Vagina (tissue), 2 donors: ENCODE measurements around the gene ARHGEF39.

ENCODE experiments used
- POLR2A ChIP-seq, 2 donors: fragments of 450-650 bp; IDR thresholded peaks; one replicate each; pipeline ENCODE4 v1.6.1; 2017; ENCODE audit warnings: antibody characterized with exemption in 2 of 2, mild to moderate bottlenecking in 2 of 2, moderate library complexity in 2 of 2
- TF ChIP-seq, protein P1 (sequence below), 3 experiments: fragments of 450-650 bp in 2 of 3; fragments of 200-600 bp in 1 of 3; sonication (generic) in 1 of 3; IDR thresholded peaks; one replicate each; pipeline ENCODE4 v1.5.1; 2017 to 2019; ENCODE audit warnings: antibody characterized with exemption in 3 of 3, mild to moderate bottlenecking in 2 of 3, moderate library complexity in 2 of 3

DNA sequence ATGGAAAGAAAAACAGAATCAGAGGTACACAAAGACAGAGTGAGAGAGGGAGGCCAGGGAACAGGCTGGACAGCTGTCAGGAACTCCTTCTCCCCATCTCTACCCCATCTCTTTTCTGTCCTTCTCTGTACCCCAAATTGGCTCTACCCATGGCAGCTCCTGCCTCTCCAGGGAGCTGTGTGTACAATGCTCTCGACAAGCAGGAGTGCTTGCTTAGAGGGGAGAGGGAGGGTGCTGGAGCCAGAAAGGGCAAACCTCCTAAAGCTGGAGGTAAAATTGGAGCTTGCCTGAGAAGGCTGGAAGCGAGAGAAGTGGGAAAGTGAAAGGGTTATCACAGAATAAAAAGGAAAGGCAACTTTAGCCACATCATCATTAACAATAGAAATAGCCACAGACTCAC lies 18.3 kb upstream of the ARHGEF39 start:
- TF ChIP-seq, protein P1, sequence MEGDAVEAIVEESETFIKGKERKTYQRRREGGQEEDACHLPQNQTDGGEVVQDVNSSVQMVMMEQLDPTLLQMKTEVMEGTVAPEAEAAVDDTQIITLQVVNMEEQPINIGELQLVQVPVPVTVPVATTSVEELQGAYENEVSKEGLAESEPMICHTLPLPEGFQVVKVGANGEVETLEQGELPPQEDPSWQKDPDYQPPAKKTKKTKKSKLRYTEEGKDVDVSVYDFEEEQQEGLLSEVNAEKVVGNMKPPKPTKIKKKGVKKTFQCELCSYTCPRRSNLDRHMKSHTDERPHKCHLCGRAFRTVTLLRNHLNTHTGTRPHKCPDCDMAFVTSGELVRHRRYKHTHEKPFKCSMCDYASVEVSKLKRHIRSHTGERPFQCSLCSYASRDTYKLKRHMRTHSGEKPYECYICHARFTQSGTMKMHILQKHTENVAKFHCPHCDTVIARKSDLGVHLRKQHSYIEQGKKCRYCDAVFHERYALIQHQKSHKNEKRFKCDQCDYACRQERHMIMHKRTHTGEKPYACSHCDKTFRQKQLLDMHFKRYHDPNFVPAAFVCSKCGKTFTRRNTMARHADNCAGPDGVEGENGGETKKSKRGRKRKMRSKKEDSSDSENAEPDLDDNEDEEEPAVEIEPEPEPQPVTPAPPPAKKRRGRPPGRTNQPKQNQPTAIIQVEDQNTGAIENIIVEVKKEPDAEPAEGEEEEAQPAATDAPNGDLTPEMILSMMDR (IDR thresholded peaks at IDR 0.05): no peak
- TF ChIP-seq POLR2A (IDR thresholded peaks at IDR 0.05): no peak
